Activated CD4-positive, CD25-positive, alpha-beta regulatory T cell treated with anti-CD3 and anti-CD28 coated beads, Interleukin-2, amount 50 U/mL, for 16 hours (primary cell): ENCODE results near the gene HASPIN.

ENCODE experiments used
- DNase-seq: peaks from one replicate; pipeline ENCODE4 v3.0.0-alpha.2; 2020; ENCODE audit warnings: low read depth, low spot score

The HASPIN gene

GRCh38 chr17:3723556-3724377 lies at the start of gene HASPIN:
TSS of gene HASPIN (plus strand) at chr17:3723903. CDS start at chr17:3723936, 33 bp downstream.
- peak; percentile 85 for DNase-seq

GRCh38 chr17:3675886-3676285 lies 47.8 kb upstream of the HASPIN start:
- no peak for DNase-seq

GRCh38 chr17:3678095-3678820 lies 45.4 kb upstream of the HASPIN start:
- no peak for DNase-seq

DNA sequence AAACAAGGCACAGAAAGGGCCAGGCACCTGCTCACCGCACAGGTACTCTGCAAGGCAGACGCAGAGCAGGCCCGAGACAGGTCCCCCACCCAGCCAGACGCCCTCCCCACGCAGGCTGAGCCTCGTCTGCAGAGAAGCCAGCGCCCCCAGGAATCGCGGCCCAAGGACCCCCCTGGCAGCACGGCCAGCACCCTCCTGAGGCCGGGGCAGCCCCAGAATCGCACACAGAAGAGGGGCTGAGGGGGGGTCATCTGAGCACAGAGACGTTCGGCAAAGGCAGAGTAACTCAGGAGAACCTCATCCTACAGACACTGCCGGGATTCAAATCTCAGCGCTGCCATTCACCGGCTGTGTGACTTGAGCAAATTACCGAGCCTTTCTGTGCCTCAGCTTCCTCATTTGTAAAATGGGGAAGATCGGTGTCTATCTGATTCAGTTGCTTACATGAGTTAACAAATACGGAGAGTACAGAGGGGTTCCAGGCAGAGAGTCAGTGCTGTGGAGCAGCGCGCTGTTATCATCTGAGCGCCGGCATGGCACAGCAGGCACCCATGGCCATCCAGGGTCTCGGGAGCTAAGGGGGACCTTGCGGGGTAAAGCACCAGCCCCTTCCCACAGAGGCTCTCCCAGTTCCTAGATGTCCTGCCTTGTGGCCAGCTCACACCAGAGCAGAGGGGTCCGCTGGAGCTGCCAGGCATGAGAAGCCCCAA lies 44.7 kb upstream of the HASPIN start:
- no peak for DNase-seq

- DNase-seq = no peak
Measured at GRCh38 chr17:3679531-3680126, 44.1 kb upstream of the HASPIN start.

DNA sequence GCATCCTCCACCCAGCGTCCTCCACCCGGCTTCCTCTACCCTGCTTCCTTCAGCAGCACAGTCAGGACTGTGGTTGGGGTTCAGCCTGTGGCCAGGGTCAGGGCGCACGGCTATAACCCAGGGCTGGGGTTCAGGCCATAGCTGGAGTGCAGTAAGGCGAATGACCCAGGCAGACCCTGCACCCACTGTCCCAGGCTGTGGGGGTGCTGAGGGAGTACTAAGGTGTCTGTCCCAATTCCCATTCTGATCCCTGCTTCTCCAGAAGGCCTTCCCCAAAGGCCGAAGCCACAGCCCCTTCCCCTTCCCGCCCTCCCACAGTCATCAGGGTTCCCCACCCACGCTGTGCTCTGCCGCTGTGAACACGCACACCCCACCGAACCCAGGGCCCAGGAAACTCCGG lies 42.6 kb upstream of the HASPIN start:
- DNase-seq = no peak

DNA sequence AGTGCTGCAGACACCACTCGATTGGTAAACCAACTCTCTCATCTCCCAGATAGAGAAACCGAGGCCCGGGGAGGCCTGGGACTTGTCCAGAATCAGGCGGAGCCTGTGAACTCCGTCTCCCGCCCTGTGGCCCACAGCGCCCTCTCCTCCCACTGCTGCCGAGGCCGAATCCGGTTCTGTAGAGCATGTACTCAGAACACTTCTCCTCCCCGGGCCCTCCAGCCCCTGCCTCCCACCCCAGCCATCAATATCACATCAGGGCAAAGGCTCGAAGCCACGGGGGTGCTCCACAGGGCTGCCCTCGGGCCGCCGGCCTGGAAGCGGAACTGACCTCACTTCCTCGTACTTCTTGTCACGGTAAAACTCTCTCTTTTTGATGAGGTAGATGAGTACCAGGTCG lies 42.1 kb upstream of the HASPIN start:
- DNase-seq = no peak

GRCh38 chr17:3682033-3682432 lies 41.7 kb upstream of the HASPIN start:
- DNase-seq = no peak

DNA sequence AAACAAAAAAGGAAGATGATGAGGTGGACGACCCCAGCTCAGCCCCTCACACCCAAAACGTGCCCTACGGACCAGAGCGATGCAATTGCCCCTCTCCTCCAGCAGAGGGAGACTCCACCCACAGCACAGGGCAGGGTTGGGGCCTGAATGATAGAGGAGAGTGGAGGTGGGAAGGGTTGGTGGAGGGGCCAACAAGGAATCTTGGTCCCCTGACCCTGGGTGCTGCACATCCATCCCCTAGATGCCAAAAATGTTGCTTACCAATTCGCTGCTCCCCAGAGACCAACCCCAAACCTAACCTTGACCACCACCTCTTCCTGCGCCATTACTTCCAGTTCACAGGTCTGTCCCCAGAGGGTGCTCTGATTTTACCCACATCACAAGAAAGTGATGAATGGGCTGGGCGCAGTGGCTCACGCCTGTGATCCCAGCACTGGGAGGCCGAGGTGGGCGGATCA lies 40.6 kb upstream of the HASPIN start:
- no peak for DNase-seq

DNA sequence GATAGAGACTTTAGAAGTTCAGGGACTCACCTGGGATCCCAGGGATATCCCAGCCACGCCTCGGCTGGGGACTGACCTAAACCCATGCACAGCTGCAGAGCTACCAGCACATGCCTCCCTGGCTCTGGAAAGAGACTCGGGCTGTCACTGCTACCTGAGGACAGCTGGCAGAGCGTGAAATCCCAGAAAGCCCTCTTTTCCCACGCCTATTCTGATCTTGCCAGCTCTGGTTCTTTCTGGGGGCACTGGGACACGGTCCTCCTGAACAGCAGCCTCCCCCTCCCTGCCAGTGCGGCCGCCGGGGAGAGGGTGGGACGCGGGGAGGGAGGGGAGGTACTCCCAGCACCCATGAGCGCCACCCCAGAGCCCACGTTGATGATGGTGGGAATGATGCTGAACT lies 38.5 kb upstream of the HASPIN start:
- DNase-seq = no peak

DNA sequence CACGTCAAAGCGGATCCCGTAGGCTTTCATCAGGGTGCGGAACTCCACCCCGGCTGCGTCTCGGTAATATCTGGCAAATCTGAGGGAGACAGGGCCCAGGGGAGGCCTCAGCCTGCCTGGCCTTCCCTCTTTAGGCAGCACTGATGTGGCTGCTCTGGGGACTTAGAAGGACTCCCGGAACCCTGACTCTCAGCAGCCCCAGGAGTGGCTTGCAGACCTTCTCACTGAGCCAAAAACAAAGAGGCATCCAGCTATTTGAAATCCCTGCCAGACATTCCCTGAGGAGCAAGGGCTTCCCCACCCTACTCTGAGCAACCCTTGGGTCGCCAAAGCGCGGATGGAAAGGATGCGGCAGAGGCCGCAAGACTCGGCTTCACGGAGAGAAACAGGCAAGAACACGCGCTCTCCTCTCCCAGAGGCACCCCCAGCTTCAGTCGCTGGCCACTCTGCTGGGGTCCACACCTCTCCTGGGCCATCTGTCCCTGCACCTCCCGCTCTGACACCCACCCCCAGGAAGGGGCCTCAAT lies 35.6 kb upstream of the HASPIN start:
- DNase-seq = no peak

DNA sequence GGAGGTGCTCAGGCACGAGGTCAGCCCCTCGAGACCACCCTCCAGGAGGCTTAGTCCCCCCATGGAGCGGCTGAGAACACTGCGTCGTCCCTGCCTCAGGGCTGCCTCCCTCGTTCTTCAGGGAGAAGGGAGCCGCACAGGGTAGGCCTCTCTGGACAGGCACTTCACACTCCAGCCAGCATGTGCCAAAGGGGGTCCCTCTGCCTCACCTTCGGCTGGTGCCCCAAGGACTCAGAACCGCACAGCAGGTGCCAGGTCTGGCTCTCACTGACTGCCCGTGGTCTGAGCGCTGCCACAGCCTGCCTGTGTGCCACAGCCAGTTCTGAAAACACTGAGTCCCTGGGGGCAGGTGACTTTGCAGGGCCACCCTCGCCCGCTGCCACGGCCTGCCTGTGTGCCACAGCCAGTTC lies 34.8 kb upstream of the HASPIN start:
- DNase-seq = no peak

- no peak for DNase-seq
Measured at GRCh38 chr17:3689262-3690093, 34.2 kb upstream of the HASPIN start.

GRCh38 chr17:3690094-3690715 lies 33.5 kb upstream of the HASPIN start:
- no peak for DNase-seq

DNA sequence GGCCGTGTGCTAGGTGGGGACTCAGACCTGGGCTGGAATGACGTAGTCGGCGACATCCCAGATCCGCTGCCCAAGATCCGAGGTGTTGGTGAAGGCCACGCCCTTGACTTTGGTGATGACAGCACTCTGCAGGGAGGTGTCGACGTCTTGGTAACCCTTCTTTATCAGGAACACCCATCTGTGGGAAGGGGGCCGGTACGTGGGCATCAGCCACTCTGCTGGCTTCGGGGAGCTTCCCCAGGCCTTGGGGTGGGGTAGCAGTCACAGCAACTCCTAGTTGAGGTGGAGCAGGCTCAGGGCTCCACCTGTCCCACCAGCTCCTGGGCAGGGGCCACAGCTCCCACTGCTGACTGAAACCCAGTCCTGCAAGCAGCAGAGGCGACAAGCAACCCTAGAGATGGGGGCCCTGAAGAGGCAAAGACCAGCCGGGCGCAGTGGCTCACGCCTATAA lies 32.1 kb upstream of the HASPIN start:
- DNase-seq = no peak

DNA sequence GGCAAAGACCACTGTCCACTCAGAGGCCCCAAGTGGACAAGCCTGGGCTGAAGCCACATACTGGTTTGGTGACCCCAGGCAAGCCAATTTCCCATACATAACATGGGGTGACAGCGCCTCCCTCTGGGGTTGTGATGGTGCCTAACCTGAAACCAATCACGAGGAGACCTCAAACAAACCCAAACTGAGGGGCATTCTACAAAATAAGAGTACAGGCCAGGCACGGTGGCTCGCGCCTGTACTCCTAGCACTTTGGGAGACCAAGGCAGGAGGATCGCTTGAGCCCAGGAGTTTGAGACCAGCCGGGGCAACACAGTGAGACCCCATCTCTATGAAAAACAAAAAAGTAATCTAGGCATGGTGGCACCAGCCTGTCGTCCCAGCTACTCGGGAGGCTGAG lies 31.4 kb upstream of the HASPIN start:
- DNase-seq = no peak

DNA sequence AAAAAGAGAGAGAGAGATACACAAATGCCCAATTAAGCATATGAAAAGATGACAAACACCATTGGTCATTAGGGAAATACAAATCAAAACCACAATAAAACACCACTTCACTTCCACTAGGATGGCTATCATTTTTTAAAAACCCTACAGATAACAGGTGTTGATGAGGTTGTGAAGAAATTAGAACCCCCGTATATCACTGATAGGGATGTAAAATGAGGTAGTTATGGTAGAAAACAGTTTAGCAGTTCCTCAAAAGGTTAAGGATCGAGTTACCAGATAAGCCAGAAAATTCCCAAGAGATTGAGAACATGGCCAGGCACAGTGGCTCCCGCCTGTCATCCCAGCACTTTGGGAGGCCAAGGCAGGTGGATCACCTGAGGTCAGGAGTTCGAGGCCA lies 30.6 kb upstream of the HASPIN start:
- DNase-seq = no peak

DNA sequence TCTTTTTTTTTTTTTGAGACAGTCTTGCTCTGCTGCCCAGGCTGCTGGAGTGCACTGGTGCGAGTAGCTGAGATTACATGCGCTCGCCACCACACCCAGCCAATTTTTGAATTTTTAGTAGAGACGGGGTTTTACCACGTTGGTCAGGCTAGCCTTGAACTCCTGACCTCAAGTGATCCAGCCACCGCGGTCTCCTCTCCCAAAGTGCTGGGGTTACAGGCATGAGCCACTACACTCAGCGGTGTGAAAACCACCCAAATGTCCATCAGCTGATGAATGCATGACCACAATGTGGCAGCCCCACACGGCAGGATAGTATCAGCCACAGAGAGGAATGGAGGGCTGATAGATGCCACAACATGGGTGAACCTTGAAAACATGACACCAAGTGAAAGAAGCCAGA lies 29.9 kb upstream of the HASPIN start:
- no peak for DNase-seq

- DNase-seq = no peak
Measured at GRCh38 chr17:3695129-3695722, 28.5 kb upstream of the HASPIN start.
